HG03066 (cell line): ENCODE results near the gene BTD.

Source experiments
- ATAC-seq: cut with Tn5 transposase; IDR thresholded peaks from one replicate; pipeline ENCODE4 v1.9.1; 2021; ENCODE audit warnings: low read depth; ENCODE audit not compliant: unreplicated experiment

The BTD gene, protein sequence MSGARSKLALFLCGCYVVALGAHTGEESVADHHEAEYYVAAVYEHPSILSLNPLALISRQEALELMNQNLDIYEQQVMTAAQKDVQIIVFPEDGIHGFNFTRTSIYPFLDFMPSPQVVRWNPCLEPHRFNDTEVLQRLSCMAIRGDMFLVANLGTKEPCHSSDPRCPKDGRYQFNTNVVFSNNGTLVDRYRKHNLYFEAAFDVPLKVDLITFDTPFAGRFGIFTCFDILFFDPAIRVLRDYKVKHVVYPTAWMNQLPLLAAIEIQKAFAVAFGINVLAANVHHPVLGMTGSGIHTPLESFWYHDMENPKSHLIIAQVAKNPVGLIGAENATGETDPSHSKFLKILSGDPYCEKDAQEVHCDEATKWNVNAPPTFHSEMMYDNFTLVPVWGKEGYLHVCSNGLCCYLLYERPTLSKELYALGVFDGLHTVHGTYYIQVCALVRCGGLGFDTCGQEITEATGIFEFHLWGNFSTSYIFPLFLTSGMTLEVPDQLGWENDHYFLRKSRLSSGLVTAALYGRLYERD

DNA sequence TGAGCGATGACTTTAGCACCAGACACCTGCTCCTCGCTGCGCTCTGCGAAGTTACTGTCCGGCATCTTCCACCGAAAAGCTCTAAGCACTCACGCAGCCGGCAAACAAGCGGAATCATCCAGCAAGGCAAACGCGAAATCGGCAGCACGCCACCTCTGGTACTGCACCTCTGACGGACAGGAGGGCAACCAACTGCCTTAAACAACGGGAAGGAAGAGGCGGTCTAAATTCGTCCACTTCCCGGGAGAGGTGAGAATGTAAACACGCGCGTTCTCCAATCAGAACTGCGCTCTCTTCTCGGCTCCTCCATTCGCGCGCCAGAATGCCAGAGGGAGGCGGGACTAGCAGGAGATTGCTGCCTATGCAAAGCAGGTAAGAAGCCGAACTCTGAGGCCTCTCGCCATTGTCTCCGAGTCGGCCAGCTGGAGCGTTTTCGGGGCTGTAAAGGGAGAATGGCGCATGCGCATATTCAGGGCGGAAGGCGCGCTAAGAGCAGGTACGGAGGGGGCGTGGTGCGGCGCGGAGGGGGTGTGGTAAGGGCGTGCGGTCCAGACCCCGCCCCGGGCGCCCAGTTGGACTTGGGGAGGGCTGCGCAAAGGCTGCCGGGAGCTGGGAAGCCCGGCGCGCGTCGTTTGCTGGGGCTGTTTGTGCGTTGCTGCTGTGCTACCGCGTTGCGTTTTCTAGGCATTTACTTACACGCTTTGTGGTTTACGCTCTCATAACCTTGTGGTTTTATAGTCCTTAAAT is at the start of gene BTD, which contains the start of gene HACL1:
Gene BTD, plus strand, starts transcription at position 347 of the 747 bp plus-strand sequence. CDS start 33,695 bp downstream, outside the sequence.
Gene HACL1, minus strand, starts transcription at position 171 of the 747 bp plus-strand sequence. Its CDS starts 106 bp downstream, at position 65.
- ATAC-seq: peak; percentile 92

DNA sequence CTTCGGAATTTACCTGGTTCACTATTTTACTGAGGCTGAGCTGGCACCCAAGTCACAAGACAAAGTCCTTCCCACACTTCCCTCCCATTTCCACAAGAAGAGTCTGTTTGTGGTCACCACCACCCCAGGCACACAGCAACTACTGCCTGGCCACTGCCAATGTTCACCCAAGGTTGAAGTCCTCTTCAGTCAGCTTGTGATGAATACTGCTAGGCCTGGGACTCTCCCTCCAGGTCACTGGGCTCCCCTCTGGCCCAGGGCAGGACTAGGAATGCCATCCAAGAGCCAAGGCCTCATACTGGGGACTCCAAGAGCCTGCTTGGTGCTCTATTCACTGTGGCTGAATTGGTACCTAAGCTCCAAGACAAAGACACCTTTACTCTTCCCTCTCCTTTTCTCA is 49.6 kb upstream of the BTD start:
- ATAC-seq: no peak

DNA sequence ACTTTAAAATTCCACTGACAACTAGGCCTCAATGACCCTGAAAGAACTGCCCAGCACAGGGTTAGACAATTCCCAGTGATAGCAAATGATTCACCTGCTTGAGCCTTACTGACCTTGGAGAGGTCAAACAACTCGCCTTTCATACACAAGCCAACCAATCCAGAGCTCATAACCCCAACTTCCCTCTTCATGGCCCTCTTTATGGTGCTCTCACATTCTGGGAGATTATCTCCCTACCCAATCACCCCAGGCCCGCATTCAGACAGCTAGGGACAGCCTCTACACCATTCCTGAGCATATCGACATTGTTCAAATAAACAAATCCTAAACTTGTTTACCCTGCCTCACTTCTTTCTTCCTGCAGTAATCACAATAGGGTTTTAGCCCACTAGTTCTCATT is 47.8 kb upstream of the BTD start:
- no peak for ATAC-seq

DNA sequence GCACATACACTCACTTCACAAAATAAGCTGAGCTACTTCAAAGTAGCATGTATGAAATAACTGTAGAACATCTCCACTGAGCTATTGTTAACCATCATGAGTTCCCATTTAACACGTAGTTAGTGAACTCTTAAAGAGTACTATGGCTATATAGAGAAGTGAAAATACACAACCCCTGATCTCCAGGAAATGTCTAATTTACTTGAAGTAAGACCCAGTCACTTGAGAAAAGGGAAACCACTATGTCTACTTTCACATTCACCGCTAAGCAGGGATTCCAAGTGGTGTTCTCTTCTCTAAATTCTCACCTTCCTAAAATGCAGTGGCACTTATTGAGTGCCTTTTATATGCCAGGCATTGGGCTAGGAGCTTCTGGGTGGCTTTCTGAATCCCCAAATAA is 45.0 kb upstream of the BTD start:
- peak; percentile 90 for ATAC-seq

DNA sequence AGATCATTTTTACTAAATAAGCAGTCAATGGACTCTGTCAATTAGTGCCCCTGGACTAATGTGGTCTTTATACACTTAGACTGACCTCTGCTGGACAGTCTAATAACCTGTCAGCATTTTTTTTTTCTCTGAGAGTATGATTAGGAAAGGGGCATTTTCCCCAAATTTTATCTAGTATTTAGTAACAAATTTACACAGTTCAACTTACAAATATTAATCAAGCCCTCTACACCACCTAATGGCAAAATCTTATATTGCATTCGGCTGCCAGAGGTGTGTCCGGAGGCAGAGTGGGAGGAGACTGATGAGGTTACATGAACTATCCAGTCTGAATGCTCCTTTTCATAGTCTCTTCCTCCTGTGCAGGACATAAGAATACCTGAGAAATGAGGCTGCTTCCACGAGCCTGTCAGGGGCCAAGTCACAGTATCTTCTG is 44.0 kb upstream of the BTD start:
- peak; percentile 68 for ATAC-seq

DNA sequence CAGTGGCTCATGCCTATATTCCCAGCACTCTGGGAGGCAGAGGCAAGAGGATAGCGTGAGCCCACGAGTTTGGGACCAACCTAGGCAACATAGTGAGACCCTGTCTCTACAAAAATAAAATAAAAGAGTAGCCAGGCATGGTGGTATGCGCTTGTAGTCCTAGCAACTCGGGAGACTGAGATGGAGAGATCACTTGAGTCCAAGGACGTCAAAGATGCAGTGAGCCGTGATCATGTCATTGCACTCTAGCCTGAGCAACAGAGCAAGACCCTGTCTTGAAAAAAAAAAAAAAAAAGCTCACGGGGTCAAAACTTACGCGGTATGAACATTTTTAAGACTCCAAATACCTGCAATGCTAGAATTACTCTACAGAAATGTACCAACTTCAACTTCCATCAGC is 43.0 kb upstream of the BTD start:
- ATAC-seq: no peak

DNA sequence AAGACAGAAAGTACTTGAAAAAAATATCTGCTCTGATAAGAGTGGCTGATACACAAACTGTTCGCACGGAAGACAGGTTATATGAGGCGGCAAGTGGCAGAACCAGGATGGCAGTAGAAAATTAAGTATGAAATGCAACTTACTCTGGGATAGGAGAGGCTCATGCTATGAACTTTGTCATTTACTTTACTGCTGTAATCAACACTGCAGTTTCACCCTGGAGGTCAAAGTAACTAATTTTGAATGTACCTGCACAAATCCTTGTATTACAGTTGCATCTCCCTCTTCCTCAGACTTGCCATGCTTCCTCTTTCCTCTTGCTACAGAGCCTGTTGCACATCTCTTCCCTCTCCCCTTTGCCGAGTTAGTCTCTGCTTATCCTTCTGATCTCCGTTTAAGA is 39.0 kb upstream of the BTD start:
- ATAC-seq: no peak

DNA sequence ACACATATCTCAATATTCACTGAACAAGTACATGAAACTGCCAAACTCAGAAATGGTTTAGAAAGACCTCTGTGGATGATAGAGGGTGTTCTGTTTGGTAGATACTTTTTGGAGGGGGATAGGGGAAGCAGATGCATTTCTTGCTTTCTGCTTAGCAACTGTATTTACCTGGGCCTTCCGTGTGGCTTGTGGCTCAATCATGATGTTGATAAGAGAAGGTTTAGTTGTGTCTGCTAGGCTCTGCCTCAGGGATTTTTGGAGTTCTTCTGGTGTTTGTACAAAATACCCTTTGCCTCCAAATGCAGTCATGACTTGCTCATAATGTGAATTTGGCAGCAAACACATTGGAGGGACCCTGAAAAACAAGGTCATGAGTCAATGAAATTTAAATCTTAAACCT is 38.4 kb upstream of the BTD start:
- no peak for ATAC-seq

DNA sequence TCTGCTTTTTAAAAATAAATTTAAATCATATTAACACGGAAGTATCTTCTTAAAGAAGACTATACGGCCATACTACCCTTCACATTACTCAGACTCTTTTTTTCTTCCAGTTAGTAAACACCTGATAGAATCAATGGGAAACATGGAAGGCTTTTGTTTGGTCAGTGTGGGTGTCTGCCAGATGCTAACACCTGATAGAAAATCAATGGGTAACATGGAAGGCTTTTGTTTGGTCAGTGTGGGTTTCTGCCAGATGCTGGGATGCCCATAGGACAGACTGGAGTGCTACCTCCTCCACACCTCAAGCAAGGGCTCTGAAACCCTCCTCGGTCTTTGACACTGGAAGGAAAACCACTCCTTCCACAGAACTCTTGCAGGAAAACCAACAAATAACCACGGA is 29.4 kb upstream of the BTD start:
- no peak for ATAC-seq

DNA sequence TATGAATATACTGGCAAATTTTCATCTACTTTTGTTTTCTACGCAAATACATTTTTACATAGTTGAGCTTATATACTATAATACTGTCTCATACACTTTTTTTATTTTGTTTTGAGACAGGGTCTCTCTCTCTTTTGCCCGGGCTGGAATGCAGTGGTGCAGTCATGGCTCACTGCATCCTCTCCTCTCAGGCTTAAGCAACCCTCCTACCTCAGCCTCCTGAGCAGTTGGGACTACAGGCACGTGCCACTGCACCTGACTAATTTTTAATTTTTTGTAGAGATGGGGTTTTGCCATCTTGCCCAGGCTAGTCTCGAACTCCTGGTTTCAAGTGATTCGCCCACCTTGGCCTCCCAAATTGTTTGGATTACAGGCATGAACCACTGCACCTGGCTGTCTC is 26.1 kb upstream of the BTD start:
- ATAC-seq: no peak

DNA sequence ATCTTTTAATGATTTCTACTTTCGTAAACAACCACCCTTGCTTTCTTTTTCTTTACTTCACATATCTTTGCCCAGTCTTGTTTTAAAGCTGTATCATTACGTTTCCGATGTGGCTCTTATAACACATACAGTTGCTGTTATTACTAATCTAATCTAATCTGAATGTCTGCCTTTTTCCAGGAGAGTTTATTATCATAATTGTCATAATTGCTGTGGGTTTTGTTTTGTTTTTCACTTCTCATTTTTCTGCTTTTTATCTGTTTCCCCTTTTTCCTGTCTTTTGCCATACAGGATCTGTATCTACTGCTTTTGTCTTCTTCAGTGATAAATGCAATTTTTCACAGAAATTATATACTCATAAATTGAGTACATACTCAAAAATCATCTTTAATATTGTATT is 25.1 kb upstream of the BTD start:
- no peak for ATAC-seq

DNA sequence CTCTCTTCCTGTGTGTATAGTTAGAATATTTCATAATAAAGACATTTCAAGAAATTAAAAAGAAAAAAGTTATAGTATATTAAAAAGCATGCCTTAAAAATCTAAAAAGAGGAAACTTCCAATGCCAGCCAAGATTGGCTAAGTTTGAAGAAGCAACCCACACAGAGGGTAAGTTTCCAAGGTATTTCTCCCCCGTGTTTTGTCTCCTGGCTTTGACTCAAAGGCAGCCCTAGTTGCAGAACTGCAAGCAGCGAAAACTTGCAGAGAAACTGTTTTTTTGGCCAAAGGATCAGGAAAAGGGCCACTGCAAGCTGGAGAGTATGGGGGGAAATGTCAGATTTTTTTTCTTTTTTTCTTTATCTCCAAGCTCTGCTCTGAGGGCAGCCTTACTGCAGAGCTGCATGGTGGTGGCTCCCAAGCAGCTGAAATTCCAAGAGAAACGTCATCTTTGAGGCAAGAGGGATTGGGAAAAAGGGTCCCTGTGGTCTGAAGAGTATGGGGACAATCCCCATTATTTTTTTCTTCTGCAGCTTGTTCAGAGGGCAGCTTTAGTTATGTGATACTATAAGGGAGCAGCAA is 23.2 kb upstream of the BTD start:
- ATAC-seq: no peak

DNA sequence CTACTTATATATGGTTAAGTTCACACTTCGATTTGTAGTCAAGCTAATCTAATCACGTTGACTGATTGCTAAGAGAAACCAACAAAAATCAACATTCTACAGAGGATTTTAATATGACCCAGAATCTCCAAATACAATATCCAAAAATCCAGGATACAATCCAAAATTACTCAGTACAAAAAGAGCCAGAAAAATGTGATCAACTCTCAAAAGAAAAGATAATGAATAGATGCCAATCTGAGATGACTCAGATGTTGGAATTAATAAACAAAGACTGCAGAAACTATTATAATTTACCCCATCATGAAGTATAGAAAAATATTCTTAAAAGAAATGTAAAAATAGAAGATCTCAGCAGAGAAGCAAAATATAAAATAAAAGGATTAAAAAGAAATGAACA is 22.5 kb upstream of the BTD start:
- no peak for ATAC-seq

DNA sequence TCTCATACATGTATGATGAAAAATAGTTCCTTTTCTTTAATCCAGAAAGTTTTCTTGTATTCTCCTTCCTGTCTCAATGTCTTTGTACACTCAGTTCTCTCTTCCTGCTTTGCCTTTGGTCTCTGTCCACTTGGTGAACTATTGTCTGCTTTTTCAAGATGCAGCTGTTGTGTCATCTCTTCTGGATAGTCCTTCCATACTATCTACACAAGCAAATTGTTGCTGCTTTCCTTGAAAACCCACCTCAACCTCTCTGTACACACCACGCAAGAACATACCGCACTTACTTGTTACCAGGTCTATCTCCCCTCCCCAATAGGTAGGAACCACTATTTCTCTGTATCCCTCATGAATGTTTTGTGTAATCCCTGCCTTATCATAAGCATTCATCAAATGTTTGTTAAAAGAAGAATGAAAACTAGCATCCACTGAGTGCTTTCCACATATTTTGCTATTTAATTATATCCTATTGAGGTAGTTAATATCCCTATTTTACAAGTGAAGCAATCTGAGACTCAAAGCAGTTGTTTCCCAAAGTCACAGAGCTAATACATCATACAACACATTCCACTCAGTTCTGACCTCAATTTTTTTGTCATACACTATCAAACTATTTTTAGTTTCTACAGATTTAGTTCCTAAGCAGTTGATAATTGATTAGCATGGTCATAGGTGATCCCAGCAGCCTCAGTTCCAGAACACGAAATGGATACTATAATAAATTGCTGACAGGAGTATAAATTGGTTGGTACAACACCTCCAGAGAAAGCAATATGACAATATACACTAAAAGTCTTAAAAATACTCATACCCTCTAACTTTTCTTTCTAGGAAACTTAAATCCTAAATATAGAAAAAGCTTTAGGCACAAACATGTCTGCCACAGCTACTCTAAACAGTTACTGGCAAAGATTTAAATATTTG is 19.8 kb upstream of the BTD start:
- no peak for ATAC-seq

DNA sequence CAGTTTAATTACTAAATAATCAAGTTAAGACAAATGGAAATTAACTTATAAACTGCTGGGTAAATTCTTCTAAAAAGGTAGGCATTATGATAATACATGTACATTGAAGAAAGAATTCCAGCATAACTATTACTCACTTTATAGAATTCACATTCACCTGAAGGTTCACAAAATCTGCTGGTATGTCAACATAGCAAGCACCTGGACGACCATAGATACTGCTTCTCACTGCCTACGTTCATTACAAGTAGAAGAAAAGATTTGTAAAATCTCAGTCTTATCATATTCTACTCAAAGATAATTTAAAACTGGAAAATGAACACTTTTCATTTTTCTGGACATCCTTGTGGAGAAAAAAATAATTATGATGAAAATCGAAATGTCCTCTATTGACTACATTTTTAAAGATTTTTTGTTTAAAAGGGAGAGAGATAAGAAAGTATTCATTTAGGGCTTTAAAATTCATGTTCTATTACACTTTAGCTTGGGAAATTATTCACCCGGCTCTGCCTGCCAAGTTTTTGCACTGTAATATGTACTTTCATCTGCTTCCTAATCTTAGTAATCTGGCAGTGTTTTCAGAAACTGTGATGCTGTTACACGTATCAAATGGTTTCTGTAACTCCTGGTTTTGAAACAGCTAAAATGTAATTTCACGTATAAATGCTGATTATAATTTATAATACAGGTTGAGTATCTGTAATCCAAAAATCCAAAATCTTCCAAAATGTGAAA is 16.3 kb upstream of the BTD start:
- ATAC-seq: no peak

DNA sequence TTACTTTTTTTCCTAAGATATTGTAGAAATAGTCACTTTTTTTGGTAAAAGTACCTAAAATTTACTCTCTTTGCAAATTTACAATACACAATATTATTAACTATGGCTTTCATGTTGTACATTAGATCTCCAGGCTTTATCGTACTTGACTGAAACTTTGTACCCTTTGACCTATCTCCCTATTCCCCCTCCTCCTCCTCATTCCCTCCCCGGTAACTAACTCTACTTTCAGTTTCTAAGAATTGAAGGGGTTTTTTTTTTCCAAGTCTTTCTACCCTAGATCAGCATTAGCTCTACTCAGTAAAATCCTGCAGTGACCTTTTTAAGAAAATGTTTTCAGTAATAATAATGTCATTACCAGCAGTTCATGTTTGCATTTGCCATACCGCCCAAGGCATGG is 10.3 kb upstream of the BTD start:
- ATAC-seq: no peak

DNA sequence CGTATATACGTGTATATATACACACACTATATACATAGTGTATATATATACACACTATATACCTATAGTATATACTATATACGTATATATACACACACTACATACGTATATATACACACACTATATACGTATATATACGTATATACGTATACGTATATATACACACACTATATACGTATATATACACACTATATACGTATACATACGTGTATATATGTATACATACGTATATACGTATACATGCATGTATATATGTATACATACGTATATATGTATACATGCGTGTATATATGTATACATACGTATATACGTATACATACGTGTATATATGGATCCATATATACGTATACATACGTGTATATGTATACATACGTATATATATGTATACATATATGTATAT is 9.6 kb upstream of the BTD start:
- ATAC-seq: no peak

DNA sequence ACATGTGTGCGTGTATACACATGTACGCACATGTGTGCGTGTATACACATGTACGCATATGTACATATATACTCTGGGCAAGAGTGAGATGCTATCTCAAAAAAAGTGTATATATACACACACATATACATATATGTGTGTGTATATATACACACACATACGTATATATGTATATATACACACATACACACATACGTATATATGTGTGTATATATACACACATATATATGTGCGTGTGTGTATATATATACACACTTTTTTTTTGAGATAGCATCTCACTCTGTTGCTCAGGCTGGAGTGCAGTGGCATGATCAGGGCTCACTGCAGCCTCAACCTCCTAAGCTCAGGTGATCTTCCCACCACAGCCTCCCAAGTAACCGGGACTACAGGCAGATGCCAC is 8.6 kb upstream of the BTD start:
- no peak for ATAC-seq

DNA sequence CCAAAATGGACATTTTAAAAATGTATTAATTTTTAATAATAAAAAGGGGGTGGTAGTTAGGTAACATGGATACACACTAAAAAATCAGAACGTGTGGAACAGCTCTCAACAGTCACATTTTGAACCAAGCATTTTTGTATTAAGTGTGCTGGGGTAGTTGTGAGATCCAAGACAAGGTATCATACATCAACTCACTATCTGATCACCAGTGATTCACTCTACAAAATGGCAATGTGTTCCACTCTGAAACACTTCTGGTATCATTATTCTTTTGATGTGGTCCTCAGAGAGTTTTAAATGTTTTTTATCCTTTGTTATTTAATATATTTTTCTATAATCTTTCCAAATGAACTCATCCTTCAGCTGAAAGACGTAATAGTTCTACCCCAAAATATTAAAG is 5.6 kb upstream of the BTD start:
- ATAC-seq: no peak

DNA sequence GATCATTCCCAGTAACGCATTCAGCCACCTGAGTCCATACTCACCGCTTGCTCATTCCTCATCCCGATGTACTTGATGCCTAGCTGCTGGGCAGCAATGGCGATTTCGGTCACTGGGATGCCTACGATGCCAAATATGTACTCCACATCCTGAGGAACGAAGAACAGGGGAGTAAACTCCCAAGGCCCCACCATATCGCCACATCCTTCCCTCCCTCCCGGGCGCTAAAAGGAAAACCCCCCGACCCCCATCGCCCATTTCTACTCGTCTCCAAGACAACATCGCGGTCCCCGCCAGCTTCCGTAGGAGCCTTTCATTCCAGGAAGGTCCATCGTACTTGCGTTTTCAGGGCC is 523 bp upstream of the BTD start:
- peak; percentile 3 for ATAC-seq
